ENCODE results near the gene RHBDD3.

DNA sequence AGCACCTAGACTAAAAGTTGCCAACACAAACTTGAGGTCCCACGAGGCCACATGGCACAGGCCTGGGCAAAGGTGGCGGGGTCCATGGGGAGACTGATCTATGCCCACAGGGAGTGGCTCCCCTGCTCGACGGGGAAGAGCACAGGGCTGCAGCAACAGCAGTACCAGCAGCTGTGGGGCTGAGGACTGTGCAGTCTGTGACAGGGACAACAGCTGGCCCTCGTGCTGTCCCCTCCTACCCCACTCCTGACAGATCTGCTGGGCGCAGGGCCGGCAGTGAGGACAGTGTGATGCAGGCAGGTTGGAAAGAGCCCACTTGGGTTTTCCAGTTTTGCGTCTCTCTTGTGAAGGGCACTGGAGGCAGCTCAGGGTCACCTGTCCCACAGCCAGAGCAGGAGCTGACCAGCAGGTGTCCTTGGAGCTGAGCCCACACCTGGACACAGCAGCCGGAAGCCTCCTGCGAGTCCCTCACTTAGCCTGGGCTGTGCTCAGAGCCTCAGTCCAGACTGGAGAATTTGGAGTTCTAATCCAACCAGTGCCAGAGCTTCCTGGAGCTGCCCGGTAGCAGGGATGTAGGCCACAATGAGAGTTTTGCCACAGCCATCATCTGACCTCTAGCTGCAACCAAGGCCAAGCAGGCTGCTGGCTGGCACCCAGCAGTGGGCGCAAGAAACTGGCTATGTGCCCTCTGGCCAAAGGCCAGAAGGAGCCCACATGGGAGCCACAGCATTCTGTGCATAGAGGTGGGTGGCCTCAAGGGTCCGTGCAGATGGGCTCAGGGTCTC, 35.1 kb upstream of the RHBDD3 start:
- TF ChIP-seq, protein P1, sequence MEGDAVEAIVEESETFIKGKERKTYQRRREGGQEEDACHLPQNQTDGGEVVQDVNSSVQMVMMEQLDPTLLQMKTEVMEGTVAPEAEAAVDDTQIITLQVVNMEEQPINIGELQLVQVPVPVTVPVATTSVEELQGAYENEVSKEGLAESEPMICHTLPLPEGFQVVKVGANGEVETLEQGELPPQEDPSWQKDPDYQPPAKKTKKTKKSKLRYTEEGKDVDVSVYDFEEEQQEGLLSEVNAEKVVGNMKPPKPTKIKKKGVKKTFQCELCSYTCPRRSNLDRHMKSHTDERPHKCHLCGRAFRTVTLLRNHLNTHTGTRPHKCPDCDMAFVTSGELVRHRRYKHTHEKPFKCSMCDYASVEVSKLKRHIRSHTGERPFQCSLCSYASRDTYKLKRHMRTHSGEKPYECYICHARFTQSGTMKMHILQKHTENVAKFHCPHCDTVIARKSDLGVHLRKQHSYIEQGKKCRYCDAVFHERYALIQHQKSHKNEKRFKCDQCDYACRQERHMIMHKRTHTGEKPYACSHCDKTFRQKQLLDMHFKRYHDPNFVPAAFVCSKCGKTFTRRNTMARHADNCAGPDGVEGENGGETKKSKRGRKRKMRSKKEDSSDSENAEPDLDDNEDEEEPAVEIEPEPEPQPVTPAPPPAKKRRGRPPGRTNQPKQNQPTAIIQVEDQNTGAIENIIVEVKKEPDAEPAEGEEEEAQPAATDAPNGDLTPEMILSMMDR (IDR thresholded peaks at IDR 0.05; ENCODE audit: low read depth, low read length) = no peak
- no peak for TF ChIP-seq EZH2phosphoT487 (IDR thresholded peaks at IDR 0.05; ENCODE audit: low read depth)
